ENCODE results near the gene SHISA9.

DNA sequence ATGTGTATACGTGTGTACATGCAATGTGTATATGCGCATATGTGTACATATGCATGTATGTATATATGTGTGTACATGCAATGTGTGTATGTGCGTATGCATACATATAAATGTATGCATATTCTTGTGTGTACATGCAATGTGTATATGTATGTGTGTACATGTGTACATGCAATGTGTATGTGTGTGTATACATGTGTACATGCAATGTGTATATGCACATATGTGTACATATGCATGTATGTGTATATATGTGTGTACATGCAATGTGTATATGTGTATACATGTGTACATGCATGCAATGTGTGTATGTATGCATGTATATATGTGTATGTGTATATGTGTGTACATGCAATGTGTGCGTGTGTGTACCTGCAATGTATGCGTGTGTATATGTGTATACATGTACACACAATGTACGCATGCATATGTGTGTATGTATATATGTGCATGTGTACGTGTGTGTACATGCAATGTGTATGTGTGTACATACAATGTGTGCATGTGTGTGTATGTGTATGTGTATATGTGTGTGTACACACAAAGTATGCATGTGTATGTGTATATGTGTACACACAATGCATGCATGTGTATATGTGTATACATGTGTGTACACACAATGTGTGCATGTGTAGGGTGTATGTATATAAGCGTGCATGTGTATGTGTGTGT, 167.7 kb downstream of the SHISA9 start:
- TF ChIP-seq, protein P1, sequence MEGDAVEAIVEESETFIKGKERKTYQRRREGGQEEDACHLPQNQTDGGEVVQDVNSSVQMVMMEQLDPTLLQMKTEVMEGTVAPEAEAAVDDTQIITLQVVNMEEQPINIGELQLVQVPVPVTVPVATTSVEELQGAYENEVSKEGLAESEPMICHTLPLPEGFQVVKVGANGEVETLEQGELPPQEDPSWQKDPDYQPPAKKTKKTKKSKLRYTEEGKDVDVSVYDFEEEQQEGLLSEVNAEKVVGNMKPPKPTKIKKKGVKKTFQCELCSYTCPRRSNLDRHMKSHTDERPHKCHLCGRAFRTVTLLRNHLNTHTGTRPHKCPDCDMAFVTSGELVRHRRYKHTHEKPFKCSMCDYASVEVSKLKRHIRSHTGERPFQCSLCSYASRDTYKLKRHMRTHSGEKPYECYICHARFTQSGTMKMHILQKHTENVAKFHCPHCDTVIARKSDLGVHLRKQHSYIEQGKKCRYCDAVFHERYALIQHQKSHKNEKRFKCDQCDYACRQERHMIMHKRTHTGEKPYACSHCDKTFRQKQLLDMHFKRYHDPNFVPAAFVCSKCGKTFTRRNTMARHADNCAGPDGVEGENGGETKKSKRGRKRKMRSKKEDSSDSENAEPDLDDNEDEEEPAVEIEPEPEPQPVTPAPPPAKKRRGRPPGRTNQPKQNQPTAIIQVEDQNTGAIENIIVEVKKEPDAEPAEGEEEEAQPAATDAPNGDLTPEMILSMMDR (IDR thresholded peaks at IDR 0.05; ENCODE audit: low read length) = no peak
- TF ChIP-seq EZH2 (IDR thresholded peaks at IDR 0.05; ENCODE audit: borderline replicate concordance, low read length) = no peak

All from OCI-LY1 (cell line).